GM18502 (cell line): ENCODE results near the gene CGB3.
"Not testable (repeated sequence)": the region's sequence is repeated elsewhere in the genome, so short reads cannot be mapped to it uniquely, and the experiment has no call there.

Experiments
- ATAC-seq: cut with Tn5 transposase; IDR thresholded peaks from one replicate; pipeline ENCODE4 v1.9.1; 2021; ENCODE audit warnings: mild to moderate bottlenecking; ENCODE audit not compliant: unreplicated experiment, poor library complexity

CGB3 gene

DNA sequence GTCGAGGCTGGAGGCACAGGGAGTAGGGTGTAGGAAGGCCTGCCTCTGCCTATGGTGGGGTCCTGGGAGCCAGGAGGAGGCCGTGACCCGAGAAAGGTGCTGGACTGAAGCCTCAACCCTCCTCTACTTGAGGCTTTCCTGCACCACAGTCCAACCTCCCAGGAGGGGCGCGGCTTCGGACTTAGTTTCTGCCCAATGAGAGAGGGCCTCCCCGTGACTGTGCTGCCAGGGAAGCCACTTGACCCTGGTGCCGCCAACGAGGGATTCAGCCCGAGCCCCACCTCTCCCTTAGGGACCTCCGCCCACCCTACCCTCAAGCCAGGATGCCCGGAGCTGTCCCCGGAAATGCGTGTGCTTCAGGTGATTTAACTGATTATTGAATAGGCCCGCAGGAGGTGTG is at the start of gene CGB3:
Gene CGB3, minus strand, starts transcription at position 101 of the 400 bp plus-strand sequence. CDS start 362 bp downstream, outside the sequence.
- ATAC-seq, result not testable (repeated sequence)

DNA sequence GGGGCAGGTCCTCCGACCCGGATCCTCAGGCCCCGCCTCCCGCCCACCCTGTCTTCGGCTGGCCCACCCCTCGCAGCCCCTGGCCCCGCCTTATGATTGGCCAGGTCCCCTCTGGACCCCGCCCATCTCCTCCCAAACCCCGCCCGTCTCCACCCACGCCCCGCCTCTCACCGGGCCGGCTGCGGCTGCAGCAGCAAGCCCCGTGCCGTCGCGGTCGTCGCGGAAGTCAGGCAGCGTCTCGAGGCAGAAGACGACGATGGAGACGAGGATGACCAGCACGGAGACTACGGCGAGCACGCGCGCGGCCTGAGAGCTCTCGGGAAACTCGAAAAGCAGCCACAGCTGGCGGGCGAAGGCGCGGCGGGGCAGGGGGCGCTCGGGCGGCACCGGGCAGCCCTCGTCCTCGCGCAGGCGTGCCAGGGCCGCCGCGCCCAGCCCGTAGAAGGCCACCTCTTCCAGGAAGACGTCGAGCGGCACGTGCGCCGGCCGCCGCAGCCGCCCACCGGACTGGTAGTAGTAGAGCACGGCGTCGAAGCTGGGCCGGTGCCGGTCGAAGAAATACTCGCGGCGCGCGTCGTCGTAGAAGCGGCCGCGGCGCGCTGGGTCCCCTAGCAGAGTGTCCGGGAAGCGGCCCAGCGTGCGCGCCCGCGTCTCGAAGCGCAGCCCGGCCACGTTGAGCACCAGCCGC is 47.9 kb upstream of the CGB3 start:
- ATAC-seq, result no peak

DNA sequence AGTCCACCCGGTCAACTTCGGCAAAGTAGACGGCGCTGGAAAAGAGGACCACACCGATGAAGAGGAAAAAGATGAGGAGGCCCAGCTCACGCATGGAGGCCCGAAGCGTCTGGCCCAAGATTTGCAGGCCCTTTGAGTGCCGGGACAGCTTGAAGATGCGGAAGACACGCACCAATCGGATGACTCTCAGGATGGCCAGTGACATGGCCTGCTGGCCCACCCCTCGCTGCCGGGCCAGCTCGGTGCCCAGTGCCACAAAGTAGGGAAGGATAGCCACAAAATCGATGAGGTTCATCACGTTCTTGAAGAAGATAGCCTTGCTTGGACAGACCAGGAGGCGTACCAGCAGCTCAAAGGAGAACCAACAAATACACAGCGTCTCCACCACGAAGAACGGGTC is 46.3 kb upstream of the CGB3 start:
- ATAC-seq, result no peak

DNA sequence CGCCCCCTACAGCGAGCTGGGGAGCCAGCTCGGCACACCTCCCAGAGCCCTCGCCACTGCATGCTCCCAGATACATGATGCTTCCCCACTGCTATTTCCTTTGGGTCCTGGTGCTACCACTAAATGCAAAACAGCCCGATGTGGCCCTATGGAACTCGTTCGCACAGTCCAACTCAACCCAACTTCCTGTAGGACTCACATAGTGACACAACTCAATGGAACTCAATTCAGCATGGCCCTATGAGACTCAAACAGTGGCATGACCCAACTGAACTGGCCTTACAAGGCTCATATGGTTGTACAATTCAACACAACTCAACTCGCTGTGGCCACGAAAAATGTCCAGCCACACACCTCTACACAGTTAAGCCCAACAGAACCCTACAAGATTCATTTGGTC is 44.9 kb upstream of the CGB3 start:
- ATAC-seq, result no peak

DNA sequence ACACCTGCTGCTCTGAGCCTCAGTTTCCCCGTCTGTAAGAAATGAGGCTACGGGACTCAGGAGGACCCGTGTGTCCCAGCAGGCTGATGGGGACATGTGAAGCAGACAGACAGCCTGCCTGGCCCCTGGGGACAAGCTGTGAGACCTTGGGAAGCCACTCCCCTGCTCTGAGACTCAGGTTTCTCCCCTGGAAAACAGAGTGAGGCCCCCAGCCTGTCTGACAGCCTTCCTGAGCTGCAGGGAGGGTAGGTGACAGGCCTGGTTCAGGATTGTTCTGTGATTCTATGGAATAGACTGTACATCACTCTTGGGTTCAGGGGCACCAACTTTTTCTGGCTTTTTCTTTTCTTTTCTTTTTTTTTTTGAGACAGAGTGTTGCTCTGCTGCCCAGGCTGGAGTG is 43.4 kb upstream of the CGB3 start:
- ATAC-seq, result no peak

DNA sequence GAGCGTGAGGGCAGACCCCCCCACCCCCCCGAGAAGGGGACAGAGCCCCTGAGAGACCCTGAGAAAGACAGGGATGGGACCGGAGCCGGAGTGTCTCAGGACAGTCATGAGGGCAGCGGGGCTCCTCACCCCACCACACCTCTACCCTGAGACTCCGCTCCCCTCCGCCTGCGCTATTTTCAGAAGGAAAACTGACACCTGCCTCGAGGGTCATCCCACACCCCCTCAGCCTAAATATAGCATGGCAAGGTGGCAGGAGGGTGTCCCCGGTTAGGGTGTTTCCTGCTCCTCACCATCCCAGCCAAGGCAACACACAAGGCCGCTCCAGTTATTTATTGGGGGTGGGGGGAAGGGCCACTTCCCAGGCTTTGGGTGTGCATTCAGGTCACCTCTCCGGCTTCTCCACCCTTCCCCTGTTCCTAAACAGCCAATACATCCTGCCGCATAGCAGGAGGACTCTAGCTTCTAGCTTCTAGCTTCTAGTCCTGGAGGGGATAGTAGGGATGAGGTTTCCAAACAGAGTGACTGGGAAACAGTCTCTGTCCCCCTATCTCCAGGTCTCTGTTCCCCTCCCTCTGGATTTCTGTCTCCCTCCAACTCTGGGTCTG is 41.9 kb upstream of the CGB3 start:
- ATAC-seq, result no peak

DNA sequence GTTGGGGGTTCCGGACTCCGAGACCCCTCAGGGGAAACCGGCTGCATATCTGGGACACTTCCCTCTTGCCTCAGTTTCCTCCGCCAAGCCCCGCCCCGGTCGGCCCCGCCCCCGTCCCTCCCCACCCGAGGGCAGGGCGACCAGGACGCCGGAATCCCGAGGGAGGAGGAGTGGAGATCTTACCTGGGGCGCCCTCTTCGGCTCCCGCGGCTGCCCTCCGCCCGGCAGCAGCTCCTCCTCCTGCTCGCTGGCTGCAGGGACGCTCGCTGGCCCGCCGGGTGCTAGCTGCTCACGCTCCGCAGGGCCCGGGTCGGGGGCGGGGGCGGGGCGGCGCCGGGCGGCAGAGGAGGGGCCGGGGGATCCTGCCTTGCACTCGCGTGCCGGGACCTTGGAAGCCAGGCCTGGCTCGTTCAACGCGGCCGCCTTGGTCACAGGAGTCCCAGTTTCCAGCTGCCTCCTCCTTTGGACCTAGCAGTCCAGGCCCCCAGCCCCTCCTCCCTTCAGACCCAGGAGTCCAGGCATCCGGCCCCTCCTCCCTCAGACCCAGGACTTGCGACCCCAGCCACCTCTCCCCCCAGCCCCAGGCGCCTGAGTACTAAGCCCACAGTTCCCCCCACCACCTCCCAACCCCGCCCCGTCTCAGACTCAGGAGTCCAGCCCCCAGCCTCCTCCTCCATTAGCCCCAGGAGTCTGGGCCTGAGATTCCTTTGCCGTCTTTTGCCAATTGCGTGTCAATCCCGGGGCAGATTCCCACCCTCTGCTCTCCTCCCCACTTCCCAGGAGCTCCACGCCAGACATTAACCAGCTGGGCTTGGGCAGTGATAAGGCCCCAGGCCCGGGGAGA is 40.9 kb upstream of the CGB3 start, which contains the start of gene NTF4:
Gene NTF4, minus strand, starts transcription at position 51 of the 844 bp plus-strand sequence. CDS start 2,821 bp downstream, outside the sequence.
- ATAC-seq, result no peak

DNA sequence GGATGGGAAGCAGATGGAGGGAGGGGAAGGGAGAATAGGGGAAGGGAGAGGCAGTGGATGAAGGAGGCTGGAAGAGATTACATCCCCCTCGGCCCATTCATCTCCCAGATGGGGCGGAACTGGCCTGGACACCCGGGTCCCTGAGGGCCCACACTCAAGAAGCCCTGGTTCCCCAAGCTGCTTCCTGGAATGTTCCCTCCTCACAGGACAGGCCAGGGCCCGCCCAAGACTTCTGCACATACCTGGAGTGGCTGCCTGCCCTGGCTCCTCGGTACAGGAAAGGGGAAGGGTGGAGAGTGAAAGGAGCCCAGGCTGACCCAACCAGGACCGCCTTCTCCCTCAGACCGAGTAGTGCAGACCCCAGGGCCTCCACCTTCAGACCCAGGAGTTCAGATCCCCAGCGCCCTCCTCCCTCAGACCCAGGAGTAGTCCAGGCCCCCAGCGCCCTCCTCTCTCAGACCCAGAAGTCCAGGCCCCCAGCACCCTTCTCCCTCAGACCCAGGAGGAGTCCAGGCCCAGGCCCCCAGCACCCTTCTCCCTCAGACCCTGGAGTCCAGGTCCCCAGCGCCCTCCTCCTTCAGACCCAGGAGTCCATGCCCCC is 40.0 kb upstream of the CGB3 start:
- no peak for ATAC-seq

DNA sequence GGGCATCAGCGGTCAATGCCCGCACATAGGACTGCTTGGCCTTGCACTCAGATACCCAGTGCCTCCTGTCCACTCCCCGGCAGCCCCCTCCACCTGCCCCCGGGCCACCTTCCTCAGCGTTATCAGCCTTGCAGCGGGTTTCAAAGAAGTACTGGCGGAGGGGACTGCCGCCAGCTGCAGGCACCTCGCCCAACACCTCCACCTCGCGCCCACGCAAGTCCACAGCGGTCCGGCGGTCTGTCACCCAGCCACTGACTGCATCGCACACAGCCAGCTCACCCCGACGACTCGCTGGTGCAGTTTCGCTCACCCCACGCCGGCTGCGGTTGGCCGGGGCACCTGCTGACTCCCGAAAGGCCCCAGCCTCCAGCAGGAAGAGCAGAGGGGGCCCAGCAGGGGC is 37.3 kb upstream of the CGB3 start:
- ATAC-seq, result no peak

DNA sequence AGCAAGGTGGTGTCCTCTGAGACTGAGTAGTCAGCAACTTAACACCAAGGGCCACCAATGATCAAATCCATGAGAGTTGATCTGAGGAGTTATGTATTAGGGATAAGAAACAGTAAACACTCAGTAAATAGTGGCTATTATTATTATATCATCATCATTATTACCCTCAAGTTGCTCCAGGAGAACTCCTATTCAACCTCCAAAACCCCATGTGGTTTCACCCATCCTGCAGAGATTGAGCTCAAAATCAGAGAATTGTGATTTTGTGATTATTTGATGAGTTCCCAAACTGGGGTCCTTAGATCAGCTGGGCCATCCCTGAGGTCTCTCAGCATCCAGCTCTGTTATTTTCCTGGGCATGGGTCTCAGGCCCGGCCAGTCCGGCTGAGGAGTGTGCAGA is 36.9 kb upstream of the CGB3 start:
- ATAC-seq, result no peak

DNA sequence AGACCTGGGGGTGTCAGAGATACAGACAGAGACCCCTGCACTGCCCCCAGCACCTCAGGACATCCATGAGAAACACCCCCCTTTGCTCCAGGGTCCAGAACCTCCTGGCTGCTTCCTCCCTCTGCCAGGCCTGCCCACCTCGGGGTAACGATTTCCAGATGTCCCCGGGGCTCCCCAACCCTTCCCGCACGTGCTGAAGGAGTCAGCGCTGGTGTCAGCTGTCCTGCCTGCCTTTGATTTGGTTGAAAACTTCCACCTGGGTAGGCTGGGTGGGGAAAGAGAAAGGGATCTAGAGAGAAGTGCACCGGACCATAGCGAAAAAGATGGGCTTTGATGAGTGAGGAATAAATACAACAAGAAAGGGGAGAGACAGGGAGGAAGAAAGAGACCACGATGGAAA is 34.9 kb upstream of the CGB3 start:
- ATAC-seq, result no peak

DNA sequence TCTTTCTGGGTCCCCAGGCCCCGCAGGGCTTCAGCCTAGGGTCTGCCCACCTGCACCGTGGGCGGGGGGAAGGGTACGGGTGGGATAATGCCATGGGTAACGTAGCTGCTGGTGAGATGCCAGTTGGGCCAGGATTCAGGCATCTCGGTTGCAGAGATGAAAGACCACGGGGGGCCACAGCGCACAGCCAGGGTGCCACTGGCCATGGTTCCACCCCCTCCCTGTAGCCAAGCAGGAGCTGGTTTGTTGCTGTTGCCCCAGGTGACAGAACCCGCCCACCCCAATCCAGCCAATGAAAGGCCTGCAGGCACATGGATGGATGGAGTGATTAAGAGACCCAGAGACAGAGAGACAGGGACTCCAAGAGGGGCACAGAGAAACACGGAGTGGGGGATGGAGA is 34.4 kb upstream of the CGB3 start:
- ATAC-seq, result no peak

DNA sequence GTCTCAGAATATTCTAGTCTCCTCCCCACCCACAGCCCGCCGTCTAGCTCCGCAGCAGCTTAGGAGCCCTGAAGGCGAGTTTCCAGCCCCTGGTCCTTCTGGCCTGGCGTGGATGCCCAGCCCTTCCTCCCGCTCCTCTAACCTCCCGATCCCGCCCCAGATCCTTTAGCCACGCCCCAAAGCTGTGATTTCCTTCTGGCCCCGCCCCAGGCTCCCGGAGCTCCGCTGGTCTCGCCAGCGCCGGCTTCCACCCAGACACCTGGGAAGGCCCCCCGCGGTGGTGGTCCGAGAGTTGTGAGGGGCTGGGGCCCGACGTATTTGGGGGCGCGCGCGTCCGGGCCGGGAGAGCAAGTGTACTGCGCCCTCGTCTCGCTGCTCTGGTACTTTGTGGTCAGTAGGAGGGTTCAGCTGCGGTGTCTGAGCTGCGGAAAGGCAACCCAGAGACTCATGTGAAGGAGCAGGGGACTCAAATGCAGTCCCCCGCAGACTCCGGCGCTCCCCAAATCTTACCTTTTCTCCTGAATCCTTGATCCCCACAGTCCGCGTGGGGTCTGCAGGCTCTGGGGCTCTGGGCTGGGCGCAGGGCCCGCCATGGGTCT is 33.6 kb upstream of the CGB3 start, which contains the start of gene CGB7:
Gene CGB7, minus strand, starts transcription at position 114 of the 599 bp plus-strand sequence. CDS start 2,374 bp downstream, outside the sequence.
- ATAC-seq, result no peak

DNA sequence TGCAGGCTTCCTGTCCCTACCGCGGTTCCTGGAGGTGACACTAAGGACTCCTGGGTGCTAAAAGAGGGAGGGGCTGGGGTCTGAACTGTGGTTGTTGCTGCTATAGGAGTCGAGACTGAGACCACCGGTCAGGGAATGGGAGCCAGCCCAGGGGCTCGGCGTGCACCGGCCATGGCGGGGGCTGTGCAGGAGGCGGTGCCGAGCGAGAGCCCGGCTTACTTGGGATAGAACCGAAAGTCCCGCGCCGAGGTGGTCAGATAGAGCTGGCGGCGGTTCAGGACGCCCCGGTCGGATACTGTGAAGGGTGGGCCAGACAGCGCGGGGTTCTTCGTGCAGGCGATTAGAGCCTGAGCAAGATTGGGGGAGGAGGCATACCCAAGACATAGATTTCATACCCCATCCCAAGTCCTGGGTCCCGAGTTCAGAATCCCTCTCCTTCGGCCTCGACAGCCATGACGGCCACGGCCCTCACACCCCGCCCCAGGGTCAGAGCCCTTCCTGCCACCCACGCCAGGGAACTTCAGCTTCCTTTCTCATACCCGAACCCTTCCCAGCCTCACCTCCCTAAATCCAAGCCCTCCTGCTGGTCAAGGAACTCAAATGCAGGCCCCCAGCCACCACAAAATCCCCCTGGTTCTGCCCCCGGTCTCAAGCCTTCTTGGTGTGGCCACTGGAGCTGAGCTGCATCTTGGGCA is 32.9 kb upstream of the CGB3 start:
- ATAC-seq, result not testable (repeated sequence)

DNA sequence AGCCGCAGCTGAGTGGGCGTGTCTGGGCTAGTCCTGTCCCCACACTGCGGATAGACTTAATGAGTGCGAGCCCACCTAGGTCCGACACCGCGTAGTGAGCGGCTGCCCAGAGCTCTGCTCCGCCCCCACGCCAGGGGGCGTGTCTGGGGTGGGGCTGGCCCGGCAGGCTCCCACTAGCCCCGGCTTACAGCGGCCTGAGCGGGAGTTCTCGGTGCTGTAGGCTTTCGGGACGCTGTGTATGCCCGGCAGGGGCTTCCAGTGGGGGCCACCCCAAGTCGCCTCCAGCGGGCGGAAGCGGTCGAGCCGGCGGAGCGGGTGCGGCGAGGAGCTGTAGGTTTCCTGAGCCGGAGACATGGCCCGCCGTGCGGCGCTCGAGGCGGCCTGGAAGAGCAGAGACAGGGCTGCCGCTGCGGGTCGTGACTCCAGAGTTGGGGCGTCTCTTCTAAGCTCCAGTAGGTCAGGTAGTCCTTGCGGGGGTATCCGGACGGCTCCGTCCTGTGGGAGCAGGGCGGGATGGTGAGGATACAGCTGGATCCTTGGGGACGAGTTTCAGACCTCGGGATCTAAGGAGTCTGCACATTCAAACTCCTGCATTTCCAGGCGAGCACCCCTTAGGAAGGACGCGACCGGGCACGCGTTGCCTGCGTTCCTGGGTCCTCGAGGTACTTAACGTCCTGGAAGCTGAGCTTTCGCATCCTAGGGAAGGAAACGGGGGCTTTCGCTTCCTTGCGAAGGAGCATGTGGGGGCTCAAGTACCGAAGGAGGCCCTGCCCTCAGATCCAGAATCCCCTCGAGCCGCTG is 32.2 kb upstream of the CGB3 start:
- no peak for ATAC-seq

DNA sequence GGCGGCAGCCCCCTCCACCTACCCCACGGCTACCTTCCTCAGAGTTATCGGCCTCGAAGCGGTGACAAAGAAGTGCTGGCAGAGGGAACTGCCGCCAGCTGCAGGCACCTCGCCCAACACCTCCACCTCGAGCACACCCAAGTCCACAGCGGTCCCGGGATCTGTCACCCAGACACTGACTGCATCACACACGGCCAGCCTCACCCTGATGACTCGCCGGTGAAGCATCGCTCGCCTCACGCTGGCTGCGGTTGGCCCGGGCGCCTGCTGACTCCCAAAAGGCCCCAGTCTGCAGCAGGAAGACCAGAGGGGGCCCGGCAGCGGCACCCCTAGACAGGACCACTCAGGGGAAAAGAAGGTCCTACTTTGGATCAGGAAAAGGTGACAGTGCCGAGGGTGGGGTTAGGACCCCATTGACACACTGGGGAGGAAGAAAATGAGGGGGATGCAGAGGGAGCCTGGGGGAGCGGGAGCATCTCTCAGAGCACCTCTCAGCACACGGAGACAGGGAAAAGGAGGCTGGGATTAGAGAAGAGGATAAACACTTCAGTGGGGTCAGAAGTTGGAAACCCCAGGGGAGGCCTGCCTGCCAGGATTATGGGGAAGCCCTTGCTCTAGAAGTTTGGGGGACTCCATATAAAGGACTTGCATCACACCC is 26.4 kb upstream of the CGB3 start:
- ATAC-seq, result not testable (repeated sequence)

DNA sequence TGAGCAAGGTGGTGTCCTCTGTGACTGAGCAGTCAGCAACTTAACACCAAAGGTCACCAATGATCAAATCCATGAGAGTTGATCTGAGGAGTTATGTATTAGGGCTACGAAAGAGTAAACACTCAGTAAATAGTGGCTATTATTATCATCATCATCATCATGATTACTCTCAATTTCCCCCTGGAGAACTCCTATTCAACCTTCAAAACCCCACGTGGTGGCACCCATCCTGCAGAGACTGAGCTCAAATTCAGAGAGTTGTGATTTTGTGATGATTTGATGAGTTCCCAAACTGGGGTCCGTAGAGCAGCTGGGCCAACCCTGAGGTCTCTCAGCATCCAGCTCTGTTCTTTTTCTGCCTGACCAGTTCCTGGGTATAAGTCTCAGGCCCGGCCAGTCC is 25.7 kb upstream of the CGB3 start:
- ATAC-seq, result not testable (repeated sequence)

DNA sequence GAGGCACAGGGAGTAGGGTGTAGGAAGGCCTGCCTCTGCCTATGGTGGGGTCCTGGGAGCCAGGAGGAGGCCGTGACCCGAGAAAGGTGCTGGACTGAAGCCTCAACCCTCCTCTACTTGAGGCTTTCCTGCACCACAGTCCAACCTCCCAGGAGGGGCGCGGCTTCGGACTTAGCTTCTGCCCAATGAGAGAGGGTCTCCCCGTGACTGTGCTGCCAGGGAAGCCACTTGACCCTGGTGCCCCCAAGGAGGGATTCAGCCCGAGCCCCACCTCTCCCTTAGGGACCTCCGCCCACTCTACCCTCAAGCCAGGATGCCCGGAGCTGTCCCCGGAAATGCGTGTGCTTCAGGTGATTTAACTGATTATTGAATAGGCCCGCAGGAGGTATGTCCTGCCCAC is 24.9 kb upstream of the CGB3 start, which contains the start of gene CGB8:
Gene CGB8, minus strand, starts transcription at position 101 of the 400 bp plus-strand sequence. CDS start 372 bp downstream, outside the sequence.
- ATAC-seq, result not testable (repeated sequence)
